ENCODE measurements around the gene NPBWR2.
"Not testable (repeated sequence)": the region's sequence is repeated elsewhere in the genome, so short reads cannot be mapped to it uniquely, and the experiment has no call there.

DNA sequence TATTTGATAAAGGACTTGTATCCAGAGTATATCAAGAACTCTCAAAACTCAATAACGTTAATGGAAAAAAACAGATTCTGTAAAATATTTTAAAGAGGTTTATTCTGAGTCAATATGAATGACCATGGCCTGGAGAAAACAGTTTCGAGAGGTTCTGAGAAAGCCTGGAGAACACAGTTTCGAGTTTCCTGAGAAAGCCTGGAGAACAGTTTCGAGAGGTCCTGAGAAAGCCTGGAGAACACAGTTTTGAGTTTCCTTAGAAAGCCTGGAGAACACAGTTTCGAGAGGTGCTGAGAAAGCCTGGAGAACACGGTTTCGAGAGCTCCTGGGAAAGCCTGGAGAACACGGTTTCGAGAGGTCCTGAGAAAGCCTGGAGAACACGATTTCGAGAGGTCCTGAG is 15.6 kb upstream of the NPBWR2 start:
- not testable (repeated sequence) for TF ChIP-seq CTCF (IDR thresholded peaks at IDR 0.05); POLR2AphosphoS5 (IDR thresholded peaks at IDR 0.05; ENCODE audit: low read depth, low read length); RFX5 (IDR thresholded peaks at IDR 0.05; ENCODE audit: low read length); YY1 (IDR thresholded peaks at IDR 0.05; ENCODE audit: low read depth)
- TF ChIP-seq, protein P1, sequence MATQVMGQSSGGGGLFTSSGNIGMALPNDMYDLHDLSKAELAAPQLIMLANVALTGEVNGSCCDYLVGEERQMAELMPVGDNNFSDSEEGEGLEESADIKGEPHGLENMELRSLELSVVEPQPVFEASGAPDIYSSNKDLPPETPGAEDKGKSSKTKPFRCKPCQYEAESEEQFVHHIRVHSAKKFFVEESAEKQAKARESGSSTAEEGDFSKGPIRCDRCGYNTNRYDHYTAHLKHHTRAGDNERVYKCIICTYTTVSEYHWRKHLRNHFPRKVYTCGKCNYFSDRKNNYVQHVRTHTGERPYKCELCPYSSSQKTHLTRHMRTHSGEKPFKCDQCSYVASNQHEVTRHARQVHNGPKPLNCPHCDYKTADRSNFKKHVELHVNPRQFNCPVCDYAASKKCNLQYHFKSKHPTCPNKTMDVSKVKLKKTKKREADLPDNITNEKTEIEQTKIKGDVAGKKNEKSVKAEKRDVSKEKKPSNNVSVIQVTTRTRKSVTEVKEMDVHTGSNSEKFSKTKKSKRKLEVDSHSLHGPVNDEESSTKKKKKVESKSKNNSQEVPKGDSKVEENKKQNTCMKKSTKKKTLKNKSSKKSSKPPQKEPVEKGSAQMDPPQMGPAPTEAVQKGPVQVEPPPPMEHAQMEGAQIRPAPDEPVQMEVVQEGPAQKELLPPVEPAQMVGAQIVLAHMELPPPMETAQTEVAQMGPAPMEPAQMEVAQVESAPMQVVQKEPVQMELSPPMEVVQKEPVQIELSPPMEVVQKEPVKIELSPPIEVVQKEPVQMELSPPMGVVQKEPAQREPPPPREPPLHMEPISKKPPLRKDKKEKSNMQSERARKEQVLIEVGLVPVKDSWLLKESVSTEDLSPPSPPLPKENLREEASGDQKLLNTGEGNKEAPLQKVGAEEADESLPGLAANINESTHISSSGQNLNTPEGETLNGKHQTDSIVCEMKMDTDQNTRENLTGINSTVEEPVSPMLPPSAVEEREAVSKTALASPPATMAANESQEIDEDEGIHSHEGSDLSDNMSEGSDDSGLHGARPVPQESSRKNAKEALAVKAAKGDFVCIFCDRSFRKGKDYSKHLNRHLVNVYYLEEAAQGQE (IDR thresholded peaks at IDR 0.05; ENCODE audit: low read depth, low read length), result not testable (repeated sequence)

All from SK-N-SH (cell line).